Astrocyte of the spinal cord (primary cell): Measurements from ENCODE around the gene H3-3A.

Source experiments
- DNase-seq: peaks from one replicate; pipeline ENCODE4 v3.0.0; 2011; ENCODE audit warnings: low read depth, low spot score
- H3K4me3 ChIP-seq: 2 replicates; pipeline ENCODE4 v1.5.1; 2011; ENCODE audit warnings: low read depth, mild to moderate bottlenecking, low read length, moderate library complexity
- CTCF ChIP-seq: IDR thresholded peaks from 2 replicates; pipeline ENCODE4 v1.5.1; 2012; ENCODE audit warnings: low read depth, mild to moderate bottlenecking, low read length, inconsistent platforms
- in situ Hi-C: cut with HindIII; loops from 2 replicates; pipeline ENCODE4 v1.10.0; 2017; ENCODE audit warnings: low sequenced_read_pairs

Gene H3-3A

GRCh38 chr1:226066415-226067078, 4.0 kb downstream of the H3-3A start:
- in situ Hi-C loops: no loop called here
- no peak overlapping the region for H3K4me3 ChIP-seq
- no peak for TF ChIP-seq CTCF
- peak; percentile 14 for DNase-seq

DNA sequence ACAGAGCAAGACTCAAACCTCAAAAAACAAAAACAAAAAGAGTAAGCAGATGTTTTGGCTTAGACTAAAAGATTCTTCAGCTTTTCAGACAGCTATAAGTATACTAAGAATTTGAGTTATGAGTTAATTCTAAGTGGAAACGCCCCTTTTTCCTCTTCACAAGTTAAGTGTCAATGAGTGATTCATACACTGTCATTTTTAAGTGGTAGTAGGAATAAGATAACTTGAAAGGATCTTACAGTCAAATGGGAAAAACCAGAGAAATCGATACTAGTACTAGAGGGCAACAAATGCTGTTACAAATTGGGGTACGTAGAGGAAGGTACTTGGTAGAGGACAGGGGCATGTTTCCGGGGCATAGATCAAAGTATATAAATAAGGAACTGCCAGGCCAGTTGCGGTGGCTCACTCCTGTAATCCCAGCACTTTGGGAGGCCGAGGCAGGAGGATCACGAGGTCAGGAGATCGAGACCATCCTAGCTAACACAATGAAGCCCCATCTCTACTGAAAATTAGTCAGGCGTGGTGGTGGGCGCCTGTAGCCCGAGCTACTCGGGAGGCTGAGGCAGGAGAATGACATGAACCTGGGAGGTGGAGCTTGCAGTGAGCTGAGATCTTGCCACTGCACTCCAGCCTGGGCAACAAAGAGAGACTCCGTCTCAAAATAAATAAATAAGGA, 7.4 kb downstream of the H3-3A start:
- in situ Hi-C loops: no loop called here
- DNase-seq: no peak
- H3K4me3 ChIP-seq: no peak overlapping the region
- no peak for TF ChIP-seq CTCF

GRCh38 chr1:226072347-226072746, 9.8 kb downstream of the H3-3A start:
- TF ChIP-seq CTCF: no peak
- no peak overlapping the region for H3K4me3 ChIP-seq
- DNase-seq: no peak
- in situ Hi-C loops: no loop called here

DNA sequence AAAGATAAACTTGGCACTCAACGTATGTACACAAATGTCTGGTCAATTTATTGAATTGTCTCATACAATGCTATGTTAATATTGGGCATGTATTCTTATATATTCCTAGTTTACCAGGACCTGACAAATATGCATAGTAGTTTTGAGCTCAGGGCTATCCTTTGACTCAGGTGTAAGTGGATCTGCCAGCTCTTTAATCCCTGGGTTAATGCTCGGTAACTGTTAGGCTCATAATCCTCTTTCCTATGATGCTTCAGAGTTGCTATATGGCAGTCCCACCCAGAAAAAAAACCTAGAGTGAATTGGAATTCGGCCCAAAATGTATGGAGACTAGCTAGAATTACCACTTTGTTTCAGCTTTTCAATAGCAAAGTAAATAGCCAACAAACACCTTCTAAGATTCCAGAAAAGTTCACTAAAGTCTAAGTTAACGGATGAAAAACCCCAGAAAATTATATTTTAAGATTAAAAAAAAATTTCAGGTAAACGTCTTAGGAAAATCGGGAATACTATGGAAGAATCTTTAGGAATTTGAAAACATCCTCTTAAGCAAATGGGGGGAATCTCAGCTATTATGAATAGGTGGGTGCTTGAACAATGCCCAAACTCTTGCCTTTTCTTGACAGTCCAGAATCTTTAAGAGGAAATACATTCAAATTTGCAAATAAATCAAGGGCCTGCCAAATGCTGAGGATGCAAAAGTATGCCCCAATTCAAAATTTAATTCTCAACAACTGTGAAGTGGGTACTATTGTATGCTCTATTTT, 10.9 kb downstream of the H3-3A start:
- no peak for TF ChIP-seq CTCF
- in situ Hi-C loops: no loop called here
- DNase-seq: no peak
- no peak overlapping the region for H3K4me3 ChIP-seq

DNA sequence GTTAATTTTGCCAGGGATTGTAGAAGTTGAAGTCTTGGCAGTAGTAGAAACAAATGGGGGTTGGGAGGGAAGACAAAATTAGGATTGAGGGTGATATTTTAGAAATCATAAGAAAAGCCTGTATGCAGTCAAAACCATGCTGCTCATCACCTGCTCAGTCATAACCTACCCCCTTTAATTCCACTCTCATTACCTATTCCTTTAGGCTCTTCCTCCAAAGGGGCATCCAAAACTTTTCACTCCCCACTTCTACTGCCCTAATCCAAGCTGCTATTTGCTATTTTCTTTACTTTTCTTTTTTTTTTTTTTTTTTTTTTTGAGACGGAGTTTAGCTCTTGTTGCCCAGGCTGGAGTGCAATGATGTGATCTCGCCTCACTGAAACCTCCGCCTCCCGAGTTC, 11.5 kb downstream of the H3-3A start:
- no peak for DNase-seq
- in situ Hi-C loops: no loop called here
- no peak for TF ChIP-seq CTCF
- no peak overlapping the region for H3K4me3 ChIP-seq

DNA sequence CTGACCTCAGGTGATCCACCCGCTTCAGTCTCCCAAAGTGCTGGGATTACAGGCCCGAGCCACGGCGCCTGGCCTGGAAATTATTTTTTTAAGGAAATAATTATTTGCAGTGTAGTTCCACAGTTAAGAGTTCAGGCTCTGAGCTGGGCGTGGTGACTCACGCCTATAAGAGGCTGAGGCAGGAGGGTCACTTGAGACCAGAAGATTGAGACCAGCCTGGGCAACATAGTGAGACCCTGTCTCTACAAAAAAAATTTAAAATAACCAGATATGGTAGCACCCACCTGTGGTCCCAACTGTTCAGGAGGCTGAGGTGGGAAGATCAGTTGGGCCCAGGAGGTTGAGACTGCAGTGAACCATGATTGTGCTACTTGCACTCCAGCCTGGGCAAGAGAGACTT, 13.9 kb downstream of the H3-3A start:
- no peak for TF ChIP-seq CTCF
- in situ Hi-C loops: no loop called here
- no peak overlapping the region for H3K4me3 ChIP-seq
- DNase-seq: no peak
